HepG2 (cell line): ENCODE measurements around the gene EIF5B. TPM values are rescaled to one million over a fixed set of nuclear protein-coding genes. Genes with fewer than 3 reads are reported as not detected.

ENCODE experiments used
- CC2D1A ChIP-seq: sonication (generic); formaldehyde crosslinking; IDR thresholded peaks from 2 replicates; pipeline ENCODE4 v1.8.1; 2023; ENCODE audit warnings: mild to moderate bottlenecking, missing genetic modification reagents
- CTCF ChIP-seq: sonication (generic); formaldehyde crosslinking; IDR thresholded peaks from 2 replicates; pipeline ENCODE4 v1.5.0; 2020; ENCODE audit warnings: mild to moderate bottlenecking, missing genetic modification reagents, moderate library complexity
- ELF1 ChIP-seq: sonication (generic); formaldehyde crosslinking; IDR thresholded peaks from 2 replicates; pipeline ENCODE4 v1.4.0; 2020; ENCODE audit warnings: missing genetic modification reagents
- FOXJ3 ChIP-seq: sonication (generic); formaldehyde crosslinking; IDR thresholded peaks from 2 replicates; pipeline ENCODE4 v1.4.0; 2020; ENCODE audit warnings: missing genetic modification reagents, mild to moderate bottlenecking, borderline replicate concordance
- GMEB2 ChIP-seq: IDR thresholded peaks from 2 replicates; pipeline ENCODE4 v1.6.1; 2016; ENCODE audit warnings: missing biosample characterization, missing genetic modification reagents, low read depth
- HNRNPL ChIP-seq: fragments of 200-400 bp; formaldehyde crosslinking; IDR thresholded peaks from 2 replicates; pipeline ENCODE4 v1.6.1; 2017; ENCODE audit warnings: mild to moderate bottlenecking, low read depth, low read length
- PHF20 ChIP-seq: sonication (generic); formaldehyde crosslinking; IDR thresholded peaks from 2 replicates; pipeline ENCODE4 v1.5.0; 2020; ENCODE audit warnings: mild to moderate bottlenecking, missing genetic modification reagents
- PHF5A ChIP-seq: IDR thresholded peaks from one replicate; pipeline ENCODE4 v1.6.1; 2018; ENCODE audit warnings: low read depth, missing genetic modification reagents; ENCODE audit not compliant: unreplicated experiment
- POLR2G ChIP-seq: fragments of 200-400 bp; formaldehyde crosslinking; IDR thresholded peaks from 2 replicates; pipeline ENCODE4 v1.6.1; 2018; ENCODE audit warnings: mild to moderate bottlenecking, low read depth, low read length, moderate library complexity
- RERE ChIP-seq: IDR thresholded peaks from 2 replicates; pipeline ENCODE4 v1.6.1; 2016; ENCODE audit warnings: low read depth, missing genetic modification reagents, missing compliant biosample characterization
- RXRA ChIP-seq: sonication (generic); formaldehyde crosslinking; IDR thresholded peaks from 2 replicates; pipeline ENCODE4 v1.5.1; 2020; ENCODE audit warnings: missing genetic modification reagents
- SP140L ChIP-seq: sonication (generic); formaldehyde crosslinking; IDR thresholded peaks from 2 replicates; pipeline ENCODE4 v1.4.0; 2020; ENCODE audit warnings: missing genetic modification reagents, borderline replicate concordance
- ZBTB25 ChIP-seq: IDR thresholded peaks from 2 replicates; pipeline ENCODE4 v1.6.1; 2018; ENCODE audit warnings: missing genetic modification reagents
- ZNF12 ChIP-seq: sonication (generic); formaldehyde crosslinking; IDR thresholded peaks from 2 replicates; pipeline ENCODE4 v1.5.0; 2020; ENCODE audit warnings: missing genetic modification reagents
- ZNF234 ChIP-seq: sonication (generic); formaldehyde crosslinking; conservative IDR thresholded peaks from 2 replicates; pipeline ENCODE4 v1.5.1; 2020; ENCODE audit warnings: mild to moderate bottlenecking, missing genetic modification reagents
- ZNF44 ChIP-seq: sonication (generic); formaldehyde crosslinking; IDR thresholded peaks from 2 replicates; pipeline ENCODE4 v1.5.1; 2020; ENCODE audit warnings: mild to moderate bottlenecking, missing genetic modification reagents
- ZNF619 ChIP-seq: sonication (generic); formaldehyde crosslinking; IDR thresholded peaks from 2 replicates; pipeline ENCODE4 v1.4.0; 2020; ENCODE audit warnings: mild to moderate bottlenecking, missing genetic modification reagents
- ZNF740 ChIP-seq: sonication (generic); formaldehyde crosslinking; IDR thresholded peaks from 2 replicates; pipeline ENCODE4 v1.4.0; 2020; ENCODE audit warnings: missing genetic modification reagents
- ZNF839 ChIP-seq: sonication (generic); formaldehyde crosslinking; IDR thresholded peaks from 2 replicates; pipeline ENCODE4 v1.4.0; 2020; ENCODE audit warnings: missing genetic modification reagents, mild to moderate bottlenecking, borderline replicate concordance
- ZNF878 ChIP-seq: sonication (generic); formaldehyde crosslinking; IDR thresholded peaks from 2 replicates; pipeline ENCODE4 v1.8.1; 2023; ENCODE audit warnings: mild to moderate bottlenecking, missing genetic modification reagents, moderate library complexity
- ZNF883 ChIP-seq: sonication (generic); formaldehyde crosslinking; IDR thresholded peaks from 2 replicates; pipeline ENCODE4 v1.5.1; 2020; ENCODE audit warnings: mild to moderate bottlenecking, missing genetic modification reagents; ENCODE audit errors: not compliant biosample characterization
- polyA plus RNA-seq, 8 experiments: library from polyadenylated mRNA; depleted of rRNA in 3 of 8; stranded (reverse) in 7 of 8; unstranded in 1 of 8; fragments of >200 nt; fragmentation: Illumina TruSeq in 4 of 8; extraction: Trizol in 4 of 8; gene quantifications; 2 replicates each; pipeline versions ENCODE4 v1.2.1 to v1.2.3, GENCODE V29; 2011 to 2016; ENCODE audit warnings: low read depth in 4 of 8, missing spikeins in 1 of 8, mixed read lengths in 1 of 8; ENCODE audit not compliant: insufficient read depth in 1 of 8
- total RNA-seq, 5 experiments: library from RNA; depleted of rRNA; stranded (reverse); fragments of >200 nt; fragmentation: Illumina TruSeq; extraction: Trizol; gene quantifications; 2 replicates each; pipeline ENCODE4 v1.2.3, GENCODE V29; 2016; ENCODE audit warnings: low read depth in 1 of 5

EIF5B gene
- total and polyA plus RNA-seq, 2 of the 13 experiments (the other 11 are each of a cell fraction or from before 2014, with no cell fraction given): 8.8 to 32.1 TPM

- TF ChIP-seq CTCF (CRISPR knock-in tag): peak; percentile 82
- peak; percentile 50; the same call in 1 of the 2 replicates for TF ChIP-seq FOXJ3 (CRISPR knock-in tag)
- TF ChIP-seq ZNF878: peak; percentile 26; the same call in 1 of the 2 replicates
- TF ChIP-seq RXRA (CRISPR knock-in tag): peak; percentile 45; the same call in 1 of the 2 replicates
- TF ChIP-seq ZNF883 (CRISPR knock-in tag): no peak
- no peak for TF ChIP-seq PHF20 (CRISPR knock-in tag)
- TF ChIP-seq CC2D1A (CRISPR knock-in tag): no peak
- no peak for TF ChIP-seq POLR2G
- TF ChIP-seq ZNF44 (CRISPR knock-in tag): no peak
- TF ChIP-seq HNRNPL: no peak
- no peak for TF ChIP-seq GMEB2 (CRISPR knock-in tag)
- no peak for TF ChIP-seq ZNF619 (CRISPR knock-in tag)
- TF ChIP-seq ELF1 (CRISPR knock-in tag): 0 out of 2 replicates have a peak, but pooled peaks have one; percentile 44
- no peak for TF ChIP-seq SP140L
- 0 out of 2 replicates have a peak, but pooled peaks have one; percentile 52 for TF ChIP-seq ZBTB25 (CRISPR knock-in tag)
- TF ChIP-seq ZNF234 (CRISPR knock-in tag): no peak
- no peak for TF ChIP-seq ZNF740 (CRISPR knock-in tag)
- peak; percentile 75 for TF ChIP-seq PHF5A (CRISPR knock-in tag)
- TF ChIP-seq ZNF12 (CRISPR knock-in tag): peak; percentile 40; the same call in 1 of the 2 replicates
- no peak for TF ChIP-seq RERE (CRISPR knock-in tag)
- no peak for TF ChIP-seq ZNF839 (CRISPR knock-in tag)
Observed at GRCh38 chr2:99403524-99403923, 66.3 kb downstream of the EIF5B start (continued).
